Measurements from ENCODE around the gene FNDC4. TPM values are rescaled to one million over a fixed set of nuclear protein-coding genes. Genes with fewer than 3 reads are reported as not detected.

FNDC4 gene
- total and polyA plus RNA-seq, 2 of the 8 experiments (the other 6 are each of a cell fraction or from before 2014, with no cell fraction given), result 14.1 to 14.7 TPM

- TF ChIP-seq TAF7 (optimal IDR thresholded peaks at IDR 0.05; ENCODE audit: borderline replicate concordance, low read depth, low read length) (no peak), HDAC6 (IDR thresholded peaks at IDR 0.05; ENCODE audit: low read depth, low read length) (no peak)
- TF ChIP-seq, protein P1, sequence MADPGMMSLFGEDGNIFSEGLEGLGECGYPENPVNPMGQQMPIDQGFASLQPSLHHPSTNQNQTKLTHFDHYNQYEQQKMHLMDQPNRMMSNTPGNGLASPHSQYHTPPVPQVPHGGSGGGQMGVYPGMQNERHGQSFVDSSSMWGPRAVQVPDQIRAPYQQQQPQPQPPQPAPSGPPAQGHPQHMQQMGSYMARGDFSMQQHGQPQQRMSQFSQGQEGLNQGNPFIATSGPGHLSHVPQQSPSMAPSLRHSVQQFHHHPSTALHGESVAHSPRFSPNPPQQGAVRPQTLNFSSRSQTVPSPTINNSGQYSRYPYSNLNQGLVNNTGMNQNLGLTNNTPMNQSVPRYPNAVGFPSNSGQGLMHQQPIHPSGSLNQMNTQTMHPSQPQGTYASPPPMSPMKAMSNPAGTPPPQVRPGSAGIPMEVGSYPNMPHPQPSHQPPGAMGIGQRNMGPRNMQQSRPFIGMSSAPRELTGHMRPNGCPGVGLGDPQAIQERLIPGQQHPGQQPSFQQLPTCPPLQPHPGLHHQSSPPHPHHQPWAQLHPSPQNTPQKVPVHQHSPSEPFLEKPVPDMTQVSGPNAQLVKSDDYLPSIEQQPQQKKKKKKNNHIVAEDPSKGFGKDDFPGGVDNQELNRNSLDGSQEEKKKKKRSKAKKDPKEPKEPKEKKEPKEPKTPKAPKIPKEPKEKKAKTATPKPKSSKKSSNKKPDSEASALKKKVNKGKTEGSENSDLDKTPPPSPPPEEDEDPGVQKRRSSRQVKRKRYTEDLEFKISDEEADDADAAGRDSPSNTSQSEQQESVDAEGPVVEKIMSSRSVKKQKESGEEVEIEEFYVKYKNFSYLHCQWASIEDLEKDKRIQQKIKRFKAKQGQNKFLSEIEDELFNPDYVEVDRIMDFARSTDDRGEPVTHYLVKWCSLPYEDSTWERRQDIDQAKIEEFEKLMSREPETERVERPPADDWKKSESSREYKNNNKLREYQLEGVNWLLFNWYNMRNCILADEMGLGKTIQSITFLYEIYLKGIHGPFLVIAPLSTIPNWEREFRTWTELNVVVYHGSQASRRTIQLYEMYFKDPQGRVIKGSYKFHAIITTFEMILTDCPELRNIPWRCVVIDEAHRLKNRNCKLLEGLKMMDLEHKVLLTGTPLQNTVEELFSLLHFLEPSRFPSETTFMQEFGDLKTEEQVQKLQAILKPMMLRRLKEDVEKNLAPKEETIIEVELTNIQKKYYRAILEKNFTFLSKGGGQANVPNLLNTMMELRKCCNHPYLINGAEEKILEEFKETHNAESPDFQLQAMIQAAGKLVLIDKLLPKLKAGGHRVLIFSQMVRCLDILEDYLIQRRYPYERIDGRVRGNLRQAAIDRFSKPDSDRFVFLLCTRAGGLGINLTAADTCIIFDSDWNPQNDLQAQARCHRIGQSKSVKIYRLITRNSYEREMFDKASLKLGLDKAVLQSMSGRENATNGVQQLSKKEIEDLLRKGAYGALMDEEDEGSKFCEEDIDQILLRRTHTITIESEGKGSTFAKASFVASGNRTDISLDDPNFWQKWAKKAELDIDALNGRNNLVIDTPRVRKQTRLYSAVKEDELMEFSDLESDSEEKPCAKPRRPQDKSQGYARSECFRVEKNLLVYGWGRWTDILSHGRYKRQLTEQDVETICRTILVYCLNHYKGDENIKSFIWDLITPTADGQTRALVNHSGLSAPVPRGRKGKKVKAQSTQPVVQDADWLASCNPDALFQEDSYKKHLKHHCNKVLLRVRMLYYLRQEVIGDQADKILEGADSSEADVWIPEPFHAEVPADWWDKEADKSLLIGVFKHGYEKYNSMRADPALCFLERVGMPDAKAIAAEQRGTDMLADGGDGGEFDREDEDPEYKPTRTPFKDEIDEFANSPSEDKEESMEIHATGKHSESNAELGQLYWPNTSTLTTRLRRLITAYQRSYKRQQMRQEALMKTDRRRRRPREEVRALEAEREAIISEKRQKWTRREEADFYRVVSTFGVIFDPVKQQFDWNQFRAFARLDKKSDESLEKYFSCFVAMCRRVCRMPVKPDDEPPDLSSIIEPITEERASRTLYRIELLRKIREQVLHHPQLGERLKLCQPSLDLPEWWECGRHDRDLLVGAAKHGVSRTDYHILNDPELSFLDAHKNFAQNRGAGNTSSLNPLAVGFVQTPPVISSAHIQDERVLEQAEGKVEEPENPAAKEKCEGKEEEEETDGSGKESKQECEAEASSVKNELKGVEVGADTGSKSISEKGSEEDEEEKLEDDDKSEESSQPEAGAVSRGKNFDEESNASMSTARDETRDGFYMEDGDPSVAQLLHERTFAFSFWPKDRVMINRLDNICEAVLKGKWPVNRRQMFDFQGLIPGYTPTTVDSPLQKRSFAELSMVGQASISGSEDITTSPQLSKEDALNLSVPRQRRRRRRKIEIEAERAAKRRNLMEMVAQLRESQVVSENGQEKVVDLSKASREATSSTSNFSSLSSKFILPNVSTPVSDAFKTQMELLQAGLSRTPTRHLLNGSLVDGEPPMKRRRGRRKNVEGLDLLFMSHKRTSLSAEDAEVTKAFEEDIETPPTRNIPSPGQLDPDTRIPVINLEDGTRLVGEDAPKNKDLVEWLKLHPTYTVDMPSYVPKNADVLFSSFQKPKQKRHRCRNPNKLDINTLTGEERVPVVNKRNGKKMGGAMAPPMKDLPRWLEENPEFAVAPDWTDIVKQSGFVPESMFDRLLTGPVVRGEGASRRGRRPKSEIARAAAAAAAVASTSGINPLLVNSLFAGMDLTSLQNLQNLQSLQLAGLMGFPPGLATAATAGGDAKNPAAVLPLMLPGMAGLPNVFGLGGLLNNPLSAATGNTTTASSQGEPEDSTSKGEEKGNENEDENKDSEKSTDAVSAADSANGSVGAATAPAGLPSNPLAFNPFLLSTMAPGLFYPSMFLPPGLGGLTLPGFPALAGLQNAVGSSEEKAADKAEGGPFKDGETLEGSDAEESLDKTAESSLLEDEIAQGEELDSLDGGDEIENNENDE (IDR thresholded peaks at IDR 0.05; ENCODE audit: insufficient replicate concordance, low read length), result no peak
These were observed 27.5 kb upstream of the FNDC4 start (continued) for GRCh38 chr2:27522400-27522945.
